ENCODE data around the gene TIAM1.

DNA sequence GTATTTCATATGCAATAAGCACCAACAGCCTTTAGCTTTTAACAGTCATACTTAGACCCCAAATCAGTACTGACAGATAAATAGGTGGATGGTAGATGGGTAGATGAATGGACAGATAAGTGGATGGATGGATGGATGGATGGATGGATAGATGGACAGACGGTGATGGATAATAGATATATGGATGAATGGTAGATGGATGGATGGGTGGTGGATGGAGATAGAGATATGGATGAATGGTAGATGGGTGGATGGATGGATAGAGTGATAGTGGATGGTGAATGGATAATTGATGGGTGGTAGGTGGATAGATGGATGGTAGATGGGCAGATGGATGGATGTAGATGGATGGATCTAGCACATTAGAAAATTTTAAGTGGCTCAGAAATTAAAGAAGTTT is 62.5 kb downstream of the TIAM1 start:
- TF ChIP-seq TCF7L2 (IDR thresholded peaks at IDR 0.05; ENCODE audit: low read depth, low read length) (no peak), POLR2AphosphoS5 (IDR thresholded peaks at IDR 0.05; ENCODE audit: low read depth, low read length) (no peak)
- TF ChIP-seq, protein P1, sequence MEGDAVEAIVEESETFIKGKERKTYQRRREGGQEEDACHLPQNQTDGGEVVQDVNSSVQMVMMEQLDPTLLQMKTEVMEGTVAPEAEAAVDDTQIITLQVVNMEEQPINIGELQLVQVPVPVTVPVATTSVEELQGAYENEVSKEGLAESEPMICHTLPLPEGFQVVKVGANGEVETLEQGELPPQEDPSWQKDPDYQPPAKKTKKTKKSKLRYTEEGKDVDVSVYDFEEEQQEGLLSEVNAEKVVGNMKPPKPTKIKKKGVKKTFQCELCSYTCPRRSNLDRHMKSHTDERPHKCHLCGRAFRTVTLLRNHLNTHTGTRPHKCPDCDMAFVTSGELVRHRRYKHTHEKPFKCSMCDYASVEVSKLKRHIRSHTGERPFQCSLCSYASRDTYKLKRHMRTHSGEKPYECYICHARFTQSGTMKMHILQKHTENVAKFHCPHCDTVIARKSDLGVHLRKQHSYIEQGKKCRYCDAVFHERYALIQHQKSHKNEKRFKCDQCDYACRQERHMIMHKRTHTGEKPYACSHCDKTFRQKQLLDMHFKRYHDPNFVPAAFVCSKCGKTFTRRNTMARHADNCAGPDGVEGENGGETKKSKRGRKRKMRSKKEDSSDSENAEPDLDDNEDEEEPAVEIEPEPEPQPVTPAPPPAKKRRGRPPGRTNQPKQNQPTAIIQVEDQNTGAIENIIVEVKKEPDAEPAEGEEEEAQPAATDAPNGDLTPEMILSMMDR (IDR thresholded peaks at IDR 0.05): no peak
- TF ChIP-seq, protein P2, sequence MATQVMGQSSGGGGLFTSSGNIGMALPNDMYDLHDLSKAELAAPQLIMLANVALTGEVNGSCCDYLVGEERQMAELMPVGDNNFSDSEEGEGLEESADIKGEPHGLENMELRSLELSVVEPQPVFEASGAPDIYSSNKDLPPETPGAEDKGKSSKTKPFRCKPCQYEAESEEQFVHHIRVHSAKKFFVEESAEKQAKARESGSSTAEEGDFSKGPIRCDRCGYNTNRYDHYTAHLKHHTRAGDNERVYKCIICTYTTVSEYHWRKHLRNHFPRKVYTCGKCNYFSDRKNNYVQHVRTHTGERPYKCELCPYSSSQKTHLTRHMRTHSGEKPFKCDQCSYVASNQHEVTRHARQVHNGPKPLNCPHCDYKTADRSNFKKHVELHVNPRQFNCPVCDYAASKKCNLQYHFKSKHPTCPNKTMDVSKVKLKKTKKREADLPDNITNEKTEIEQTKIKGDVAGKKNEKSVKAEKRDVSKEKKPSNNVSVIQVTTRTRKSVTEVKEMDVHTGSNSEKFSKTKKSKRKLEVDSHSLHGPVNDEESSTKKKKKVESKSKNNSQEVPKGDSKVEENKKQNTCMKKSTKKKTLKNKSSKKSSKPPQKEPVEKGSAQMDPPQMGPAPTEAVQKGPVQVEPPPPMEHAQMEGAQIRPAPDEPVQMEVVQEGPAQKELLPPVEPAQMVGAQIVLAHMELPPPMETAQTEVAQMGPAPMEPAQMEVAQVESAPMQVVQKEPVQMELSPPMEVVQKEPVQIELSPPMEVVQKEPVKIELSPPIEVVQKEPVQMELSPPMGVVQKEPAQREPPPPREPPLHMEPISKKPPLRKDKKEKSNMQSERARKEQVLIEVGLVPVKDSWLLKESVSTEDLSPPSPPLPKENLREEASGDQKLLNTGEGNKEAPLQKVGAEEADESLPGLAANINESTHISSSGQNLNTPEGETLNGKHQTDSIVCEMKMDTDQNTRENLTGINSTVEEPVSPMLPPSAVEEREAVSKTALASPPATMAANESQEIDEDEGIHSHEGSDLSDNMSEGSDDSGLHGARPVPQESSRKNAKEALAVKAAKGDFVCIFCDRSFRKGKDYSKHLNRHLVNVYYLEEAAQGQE (IDR thresholded peaks at IDR 0.05; ENCODE audit: insufficient read depth in 1 of 2, low read depth in 2 of 2, low read length in 1 of 2): no peak
